ENCODE data around the gene ARHGEF7. TPM values are rescaled to one million over a fixed set of nuclear protein-coding genes. Genes with fewer than 3 reads are reported as not detected.
"Not testable (repeated sequence)": the region's sequence is repeated elsewhere in the genome, so short reads cannot be mapped to it uniquely, and the experiment has no call there.

The ARHGEF7 gene
- total RNA-seq, 4 donors from 2014 or later, result 69.9 to 163 (median 102) TPM

- TF ChIP-seq, protein P1, sequence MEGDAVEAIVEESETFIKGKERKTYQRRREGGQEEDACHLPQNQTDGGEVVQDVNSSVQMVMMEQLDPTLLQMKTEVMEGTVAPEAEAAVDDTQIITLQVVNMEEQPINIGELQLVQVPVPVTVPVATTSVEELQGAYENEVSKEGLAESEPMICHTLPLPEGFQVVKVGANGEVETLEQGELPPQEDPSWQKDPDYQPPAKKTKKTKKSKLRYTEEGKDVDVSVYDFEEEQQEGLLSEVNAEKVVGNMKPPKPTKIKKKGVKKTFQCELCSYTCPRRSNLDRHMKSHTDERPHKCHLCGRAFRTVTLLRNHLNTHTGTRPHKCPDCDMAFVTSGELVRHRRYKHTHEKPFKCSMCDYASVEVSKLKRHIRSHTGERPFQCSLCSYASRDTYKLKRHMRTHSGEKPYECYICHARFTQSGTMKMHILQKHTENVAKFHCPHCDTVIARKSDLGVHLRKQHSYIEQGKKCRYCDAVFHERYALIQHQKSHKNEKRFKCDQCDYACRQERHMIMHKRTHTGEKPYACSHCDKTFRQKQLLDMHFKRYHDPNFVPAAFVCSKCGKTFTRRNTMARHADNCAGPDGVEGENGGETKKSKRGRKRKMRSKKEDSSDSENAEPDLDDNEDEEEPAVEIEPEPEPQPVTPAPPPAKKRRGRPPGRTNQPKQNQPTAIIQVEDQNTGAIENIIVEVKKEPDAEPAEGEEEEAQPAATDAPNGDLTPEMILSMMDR (IDR thresholded peaks at IDR 0.05), result no peak
- ATAC-seq (ENCODE audit: low FRiP score), result no peak
- DNase-seq (ENCODE audit: low spot score), result no peak
Observed at GRCh38 chr13:111255228-111255790, 140.2 kb downstream of the ARHGEF7 start.

DNA sequence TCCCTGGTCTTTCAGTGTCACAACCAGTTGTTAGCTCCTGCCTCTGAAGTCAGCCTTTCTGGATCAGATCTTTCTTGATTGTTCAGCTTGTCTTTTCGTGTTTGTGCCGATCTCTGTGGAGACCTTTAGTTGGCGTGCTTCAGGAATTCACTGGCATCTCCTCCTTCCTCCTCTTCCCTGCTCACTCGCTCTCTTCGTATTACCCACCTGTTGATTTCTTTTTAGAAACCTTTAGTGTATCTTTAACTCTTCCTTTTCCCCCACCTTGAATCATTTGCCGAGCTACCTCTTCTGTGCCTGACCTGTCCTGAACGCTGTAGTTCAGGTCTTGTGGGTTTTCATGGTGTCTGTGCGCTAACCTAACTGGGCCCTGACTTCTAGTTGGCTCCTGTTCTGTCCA, 141.3 kb downstream of the ARHGEF7 start:
- TF ChIP-seq, protein P1 (IDR thresholded peaks at IDR 0.05), result no peak
- DNase-seq (ENCODE audit: low spot score) (no peak), ATAC-seq (ENCODE audit: low FRiP score) (no peak)

GRCh38 chr13:111256946-111257345, 141.8 kb downstream of the ARHGEF7 start:
- DNase-seq (ENCODE audit: low spot score), result no peak
- no peak for ATAC-seq (ENCODE audit: low FRiP score)
- TF ChIP-seq, protein P1 (IDR thresholded peaks at IDR 0.05), result no peak

GRCh38 chr13:111257899-111258298, 142.8 kb downstream of the ARHGEF7 start:
- not testable (repeated sequence) for DNase-seq (ENCODE audit: low spot score)

DNA sequence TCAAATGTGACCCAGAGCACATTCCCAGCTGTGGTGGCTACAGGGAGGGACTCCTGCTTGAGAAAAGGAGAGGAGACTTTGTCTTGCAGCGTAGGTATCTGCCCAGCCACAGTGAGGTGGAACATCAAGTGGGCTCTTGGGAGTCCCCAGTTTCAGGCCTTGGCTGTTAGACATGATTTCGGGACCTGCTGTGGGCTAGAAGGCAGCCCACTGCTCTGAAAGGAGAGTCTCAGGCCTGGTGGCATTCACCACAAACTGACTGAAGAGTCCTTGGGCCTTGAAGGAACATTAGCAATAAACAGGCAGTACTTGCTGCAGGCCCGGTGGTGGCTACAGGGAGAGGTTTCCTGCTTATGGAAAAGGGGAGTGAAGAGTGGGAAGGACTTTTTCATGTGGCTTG, 143.5 kb downstream of the ARHGEF7 start:
- ATAC-seq (ENCODE audit: low FRiP score), result no peak
- TF ChIP-seq, protein P1 (IDR thresholded peaks at IDR 0.05), result no peak
- no peak for DNase-seq (ENCODE audit: low spot score)

More at GRCh38 chr13:111257899-111258298, 142.8 kb downstream of the ARHGEF7 start:
- ATAC-seq (ENCODE audit: low FRiP score), result not testable (repeated sequence)

DNA sequence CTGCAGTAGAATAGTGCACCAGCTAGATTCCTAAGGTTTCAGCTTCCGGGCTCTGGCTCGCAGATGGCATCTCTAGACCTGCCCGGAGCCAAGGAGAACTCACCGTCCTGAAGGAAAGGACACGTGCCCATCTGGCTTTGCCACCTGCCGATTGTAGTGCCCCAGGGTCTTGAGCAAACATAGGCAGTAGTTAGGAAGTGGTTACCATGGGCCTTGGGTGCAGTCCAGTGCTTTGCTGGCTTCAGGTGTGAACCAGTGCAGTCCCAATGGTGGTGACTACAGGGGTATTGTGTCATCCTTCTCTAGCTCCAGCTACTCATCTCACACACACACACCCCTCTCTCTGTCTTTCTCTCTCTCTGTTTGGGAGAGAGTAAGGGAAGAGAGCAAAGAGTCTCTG, 143.9 kb downstream of the ARHGEF7 start:
- TF ChIP-seq, protein P1 (IDR thresholded peaks at IDR 0.05), result no peak
- ATAC-seq (ENCODE audit: low FRiP score) (no peak), DNase-seq (ENCODE audit: low spot score) (no peak)

DNA sequence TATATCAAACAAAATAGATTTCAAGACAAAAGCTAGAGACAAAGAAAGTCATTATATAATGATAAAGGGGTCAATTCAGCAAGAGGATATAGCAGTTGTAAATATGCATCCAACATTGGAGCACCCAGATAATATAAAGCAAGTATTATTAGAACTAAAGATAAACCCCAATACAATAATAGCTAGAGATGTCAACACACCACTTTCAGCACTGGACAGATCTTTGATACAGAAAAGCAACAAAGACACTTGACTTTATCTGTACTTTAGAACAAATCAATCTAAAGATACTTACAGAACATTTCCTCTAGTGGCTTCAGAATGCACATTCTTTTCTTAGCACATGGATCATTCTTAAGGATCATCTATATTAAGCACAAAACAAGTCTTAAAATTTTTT, 146.2 kb downstream of the ARHGEF7 start:
- TF ChIP-seq, protein P1 (IDR thresholded peaks at IDR 0.05), result no peak
- DNase-seq (ENCODE audit: low spot score) (no peak), ATAC-seq (ENCODE audit: low FRiP score) (no peak)
